HEK293 (cell line): ENCODE data around the gene TST.
"Not testable (repeated sequence)": the region's sequence is repeated elsewhere in the genome, so short reads cannot be mapped to it uniquely, and the experiment has no call there.

ENCODE experiments used
- GLI4 ChIP-seq: fragments of 450-650 bp; formaldehyde crosslinking; IDR thresholded peaks from 2 replicates; pipeline ENCODE4 v1.5.1; 2016; ENCODE audit warnings: missing biosample characterization, missing genetic modification characterization
- ZNF274 ChIP-seq, 2 experiments: fragments of 200-500 bp in 1 of 2; fragments of 450-650 bp in 1 of 2; sonication (Bioruptor generic) in 1 of 2; formaldehyde crosslinking in 1 of 2; IDR thresholded peaks; 2 replicates each; pipeline versions ENCODE4 v1.5.1 to v1.6.1; 2014 to 2016; ENCODE audit warnings: borderline replicate concordance in 1 of 2, inconsistent platforms in 1 of 2, low read length in 1 of 2, missing biosample characterization in 1 of 2, missing genetic modification characterization in 1 of 2
- ZNF48 ChIP-seq: fragments of 450-650 bp; formaldehyde crosslinking; IDR thresholded peaks from 2 replicates; pipeline ENCODE4 v1.5.1; 2016; ENCODE audit warnings: missing biosample characterization, missing genetic modification characterization
- ZNF776 ChIP-seq: fragments of 450-650 bp; formaldehyde crosslinking; IDR thresholded peaks from 2 replicates; pipeline ENCODE4 v1.5.0; 2017; ENCODE audit warnings: missing biosample characterization, missing genetic modification characterization, borderline replicate concordance
- TF ChIP-seq, protein P1 (sequence below): fragments of 450-650 bp; formaldehyde crosslinking; IDR thresholded peaks from 2 replicates; pipeline ENCODE4 v1.5.1; 2016; ENCODE audit warnings: missing biosample characterization, missing genetic modification characterization

DNA sequence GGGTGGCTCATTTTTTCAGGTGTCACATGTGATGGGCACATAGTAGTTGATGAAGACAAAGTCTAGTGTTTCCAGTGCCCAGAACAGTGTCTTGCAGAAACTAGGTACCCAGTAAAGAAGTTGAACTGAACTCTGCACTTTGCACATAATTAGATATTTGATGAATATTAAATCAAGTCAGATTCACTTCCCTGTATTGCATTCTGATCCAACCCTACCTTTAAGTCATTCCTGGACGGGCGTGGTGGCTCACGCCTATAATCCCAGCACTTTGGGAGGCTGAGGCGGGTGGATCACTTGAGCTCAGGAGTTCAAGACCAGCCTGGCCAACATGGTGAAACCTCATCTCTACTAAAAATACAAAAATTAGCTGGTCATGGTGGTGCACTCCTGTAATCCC lies 30.2 kb downstream of the TST start:
- not testable (repeated sequence) for TF ChIP-seq GLI4 (tag by site-specific recombination); ZNF48; ZNF776; ZNF274 (IDR thresholded peaks at IDR 0.05; ENCODE audit: low read length); ZNF274 (tag by site-specific recombination; IDR thresholded peaks at IDR 0.05; ENCODE audit: borderline replicate concordance)
- TF ChIP-seq, protein P1, sequence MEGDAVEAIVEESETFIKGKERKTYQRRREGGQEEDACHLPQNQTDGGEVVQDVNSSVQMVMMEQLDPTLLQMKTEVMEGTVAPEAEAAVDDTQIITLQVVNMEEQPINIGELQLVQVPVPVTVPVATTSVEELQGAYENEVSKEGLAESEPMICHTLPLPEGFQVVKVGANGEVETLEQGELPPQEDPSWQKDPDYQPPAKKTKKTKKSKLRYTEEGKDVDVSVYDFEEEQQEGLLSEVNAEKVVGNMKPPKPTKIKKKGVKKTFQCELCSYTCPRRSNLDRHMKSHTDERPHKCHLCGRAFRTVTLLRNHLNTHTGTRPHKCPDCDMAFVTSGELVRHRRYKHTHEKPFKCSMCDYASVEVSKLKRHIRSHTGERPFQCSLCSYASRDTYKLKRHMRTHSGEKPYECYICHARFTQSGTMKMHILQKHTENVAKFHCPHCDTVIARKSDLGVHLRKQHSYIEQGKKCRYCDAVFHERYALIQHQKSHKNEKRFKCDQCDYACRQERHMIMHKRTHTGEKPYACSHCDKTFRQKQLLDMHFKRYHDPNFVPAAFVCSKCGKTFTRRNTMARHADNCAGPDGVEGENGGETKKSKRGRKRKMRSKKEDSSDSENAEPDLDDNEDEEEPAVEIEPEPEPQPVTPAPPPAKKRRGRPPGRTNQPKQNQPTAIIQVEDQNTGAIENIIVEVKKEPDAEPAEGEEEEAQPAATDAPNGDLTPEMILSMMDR (tag by site-specific recombination): not testable (repeated sequence)
